Neural crest cell (in vitro differentiated cells): Measurements from ENCODE around the gene CAPN5. TPM values are rescaled to one million over a fixed set of nuclear protein-coding genes. Genes with fewer than 3 reads are reported as not detected.
A peak's percentile ranks its signal among the peaks of the same experiment; 100 is the strongest.

ENCODE experiments used
- DNase-seq: peaks from one replicate; pipeline ENCODE4 v3.0.0; 2021; ENCODE audit warnings: low read depth, mixed read lengths, low spot score
- H3K27ac Mint-ChIP-seq: one replicate; pipeline ENCODE4 v1.8.0; 2021; ENCODE audit warnings: mild to moderate bottlenecking, mixed read lengths; ENCODE audit not compliant: unreplicated experiment
- H3K27me3 Mint-ChIP-seq: 2 replicates; pipeline ENCODE4 v1.8.0; 2021; ENCODE audit warnings: low read depth, mild to moderate bottlenecking, mixed read lengths
- H3K36me3 Mint-ChIP-seq: 2 replicates; pipeline ENCODE4 v1.8.0; 2021; ENCODE audit warnings: low read depth, mild to moderate bottlenecking, mixed read lengths
- H3K4me1 Mint-ChIP-seq: 2 replicates; pipeline ENCODE4 v1.8.0; 2021; ENCODE audit warnings: mixed read lengths
- H3K4me3 Mint-ChIP-seq: one replicate; pipeline ENCODE4 v1.8.0; 2021; ENCODE audit warnings: mild to moderate bottlenecking, mixed read lengths
- H3K9me3 Mint-ChIP-seq: 2 replicates; pipeline ENCODE4 v1.8.0; 2021; ENCODE audit warnings: mixed read lengths
- total RNA-seq: library from RNA; stranded (reverse); gene quantifications from 2 replicates; pipeline ENCODE4 v1.2.1, GENCODE V29; 2021
- TF ChIP-seq, protein P1 (sequence below): fragments of 200-600 bp; sonication (generic); conservative IDR thresholded peaks from 2 replicates; pipeline ENCODE4 v1.5.0; 2021; ENCODE audit warnings: antibody characterized with exemption, mild to moderate bottlenecking

CAPN5 gene
- total RNA-seq, 1 donor from 2014 or later = 25.8 TPM

GRCh38 chr11:77136074-77136473, 69.3 kb downstream of the CAPN5 start:
- Mint-ChIP-seq H3K9me3 (no peaks in the 10 kb centered on the region), H3K4me1 (peaks cover 10% of the 10 kb centered on the region), H3K27me3 (no peaks in the 10 kb centered on the region), H3K27ac (no peak overlapping the region), H3K4me3 (no peak overlapping the region), H3K36me3 (no peaks in the 10 kb centered on the region)
- TF ChIP-seq, protein P1, sequence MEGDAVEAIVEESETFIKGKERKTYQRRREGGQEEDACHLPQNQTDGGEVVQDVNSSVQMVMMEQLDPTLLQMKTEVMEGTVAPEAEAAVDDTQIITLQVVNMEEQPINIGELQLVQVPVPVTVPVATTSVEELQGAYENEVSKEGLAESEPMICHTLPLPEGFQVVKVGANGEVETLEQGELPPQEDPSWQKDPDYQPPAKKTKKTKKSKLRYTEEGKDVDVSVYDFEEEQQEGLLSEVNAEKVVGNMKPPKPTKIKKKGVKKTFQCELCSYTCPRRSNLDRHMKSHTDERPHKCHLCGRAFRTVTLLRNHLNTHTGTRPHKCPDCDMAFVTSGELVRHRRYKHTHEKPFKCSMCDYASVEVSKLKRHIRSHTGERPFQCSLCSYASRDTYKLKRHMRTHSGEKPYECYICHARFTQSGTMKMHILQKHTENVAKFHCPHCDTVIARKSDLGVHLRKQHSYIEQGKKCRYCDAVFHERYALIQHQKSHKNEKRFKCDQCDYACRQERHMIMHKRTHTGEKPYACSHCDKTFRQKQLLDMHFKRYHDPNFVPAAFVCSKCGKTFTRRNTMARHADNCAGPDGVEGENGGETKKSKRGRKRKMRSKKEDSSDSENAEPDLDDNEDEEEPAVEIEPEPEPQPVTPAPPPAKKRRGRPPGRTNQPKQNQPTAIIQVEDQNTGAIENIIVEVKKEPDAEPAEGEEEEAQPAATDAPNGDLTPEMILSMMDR = no peak
- no peak for DNase-seq

GRCh38 chr11:77136784-77137420, 70.1 kb downstream of the CAPN5 start:
- H3K36me3 Mint-ChIP-seq = no peaks in the 10 kb centered on the region
- TF ChIP-seq, protein P1 = no peak
- no peaks in the 10 kb centered on the region for H3K27me3 Mint-ChIP-seq
- H3K4me1 Mint-ChIP-seq = peaks cover 6% of the 10 kb centered on the region
- no peak overlapping the region for H3K27ac Mint-ChIP-seq
- no peaks in the 10 kb centered on the region for H3K9me3 Mint-ChIP-seq
- H3K4me3 Mint-ChIP-seq = no peak overlapping the region
- DNase-seq = no peak

DNA sequence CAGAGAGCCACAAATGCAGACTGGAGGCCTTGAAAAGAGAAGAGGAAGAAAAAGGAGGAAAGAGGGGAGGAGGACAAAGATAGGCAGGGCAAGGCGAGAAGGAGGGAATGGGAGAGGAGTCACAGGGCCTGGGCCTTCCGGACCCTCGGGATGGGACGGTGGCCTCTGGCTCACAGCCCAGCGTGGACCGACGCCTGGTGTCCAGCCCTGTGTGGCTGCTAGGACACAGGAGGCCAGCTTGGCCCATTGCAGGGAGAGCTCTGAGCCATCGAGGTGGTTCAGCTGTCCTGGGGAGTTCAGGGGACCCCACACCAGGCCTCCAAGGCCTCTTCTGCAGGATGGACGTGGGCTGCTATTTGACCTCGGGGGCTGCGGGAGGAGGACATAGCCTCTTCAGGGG, 70.7 kb downstream of the CAPN5 start:
- no peaks in the 10 kb centered on the region for H3K27me3 Mint-ChIP-seq
- no peak for DNase-seq
- H3K4me3 Mint-ChIP-seq = no peak overlapping the region
- peak overlapping the region; percentile 37 for H3K27ac Mint-ChIP-seq
- no peaks in the 10 kb centered on the region for H3K36me3 Mint-ChIP-seq
- H3K9me3 Mint-ChIP-seq = no peaks in the 10 kb centered on the region
- TF ChIP-seq, protein P1 = no peak
- H3K4me1 Mint-ChIP-seq = peaks cover 6% of the 10 kb centered on the region

DNA sequence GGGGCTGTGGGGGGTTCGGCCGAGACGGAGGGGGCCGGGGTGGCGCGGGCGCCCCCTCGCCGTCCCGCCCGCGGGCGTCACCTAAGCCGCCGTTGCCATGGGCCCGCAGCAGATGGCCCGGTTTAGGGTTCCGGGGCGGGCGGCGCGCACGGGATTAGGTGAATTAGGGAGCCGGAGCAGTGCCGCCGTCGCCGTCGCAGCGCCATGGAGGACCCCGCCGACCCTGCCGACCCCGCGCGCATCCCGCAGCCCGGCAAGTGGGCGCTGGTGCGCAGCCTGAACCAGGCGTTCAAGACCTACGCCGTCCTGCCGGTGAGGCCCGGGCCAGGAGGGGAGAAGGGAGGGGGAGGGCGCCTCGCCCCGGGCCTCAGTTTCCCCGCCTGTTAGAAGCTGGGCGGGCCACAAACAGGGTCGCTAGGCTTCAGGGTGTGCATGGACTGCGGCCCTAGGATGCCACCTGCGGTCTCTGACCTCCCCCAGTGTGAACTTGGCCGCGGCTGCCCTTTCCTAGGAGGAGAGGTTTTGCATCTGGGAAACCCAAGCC, 71.4 kb downstream of the CAPN5 start:
- no peaks in the 10 kb centered on the region for H3K9me3 Mint-ChIP-seq
- no peaks in the 10 kb centered on the region for H3K36me3 Mint-ChIP-seq
- no peak for DNase-seq
- no peak overlapping the region for H3K27ac Mint-ChIP-seq
- H3K4me1 Mint-ChIP-seq = peaks cover 6% of the 10 kb centered on the region
- H3K4me3 Mint-ChIP-seq = no peak overlapping the region
- H3K27me3 Mint-ChIP-seq = no peaks in the 10 kb centered on the region
- TF ChIP-seq, protein P1 = no peak

DNA sequence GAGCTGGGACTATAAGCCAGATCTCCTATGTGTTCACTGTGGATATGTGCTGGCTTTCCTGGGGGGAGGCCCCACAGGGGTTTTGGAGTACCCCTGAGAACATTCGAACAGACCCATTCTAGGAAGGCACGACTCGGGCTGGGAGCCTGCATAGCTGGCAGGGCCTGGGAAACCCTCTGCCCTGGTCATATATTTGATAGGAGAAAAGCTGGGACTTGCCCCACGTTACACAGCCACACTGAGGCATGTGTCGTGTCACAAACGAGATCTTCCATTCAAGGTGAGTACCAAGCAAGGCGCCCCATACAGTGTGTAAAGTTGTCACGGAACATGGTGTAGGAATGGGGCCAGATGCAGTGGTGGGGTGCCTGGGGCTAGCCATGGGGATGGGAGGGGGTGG, 72.4 kb downstream of the CAPN5 start:
- Mint-ChIP-seq H3K4me3 (no peak overlapping the region), H3K27me3 (no peaks in the 10 kb centered on the region), H3K27ac (peak overlapping the region; percentile 29), H3K4me1 (peaks cover 6% of the 10 kb centered on the region), H3K9me3 (no peaks in the 10 kb centered on the region), H3K36me3 (no peaks in the 10 kb centered on the region)
- TF ChIP-seq, protein P1 = no peak
- DNase-seq = no peak
